PFSK-1 (cell line): ENCODE measurements around the gene SIAH2.

Experiments used
- FOXP2 ChIP-seq: optimal IDR thresholded peaks from 2 replicates; pipeline ENCODE3; 2011; ENCODE audit warnings: borderline replicate concordance, control low read depth, inconsistent platforms; ENCODE audit not compliant: insufficient read depth; ENCODE audit errors: extremely low read length, extremely low read depth
- POLR2AphosphoS5 ChIP-seq: IDR thresholded peaks from 2 replicates; pipeline ENCODE4 v1.6.1; 2012; ENCODE audit warnings: low read depth, mild to moderate bottlenecking, control low read depth, low read length, moderate library complexity
- REST ChIP-seq, 2 experiments: IDR thresholded peaks; 2 replicates each; pipeline versions ENCODE4 v1.6.1 to v1.8.0; 2011 to 2012; ENCODE audit warnings: low read depth in 2 of 2, low read length in 2 of 2, control low read depth in 1 of 2, inconsistent platforms in 1 of 2, mild to moderate bottlenecking in 1 of 2, moderate library complexity in 1 of 2; ENCODE audit not compliant: insufficient read depth in 1 of 2
- SIN3A ChIP-seq: IDR thresholded peaks from 2 replicates; pipeline ENCODE4 v1.6.1; 2012; ENCODE audit warnings: mild to moderate bottlenecking, low read length, moderate library complexity, borderline replicate concordance; ENCODE audit not compliant: insufficient read depth
- TAF1 ChIP-seq: IDR thresholded peaks from 2 replicates; pipeline ENCODE4 v1.6.1; 2012; ENCODE audit warnings: low read length, control low read depth, borderline replicate concordance; ENCODE audit not compliant: insufficient read depth

SIAH2 gene

GRCh38 chr3:150761831-150762661, 923 bp downstream of the SIAH2 start:
- TF ChIP-seq POLR2AphosphoS5, result no peak
- TF ChIP-seq TAF1, result no peak

- TF ChIP-seq TAF1 (no peak), SIN3A (no peak), REST (IDR thresholded peaks at IDR 0.05; ENCODE audit: insufficient read depth in 1 of 2, low read depth in 2 of 2, low read length in 2 of 2) (no peak), FOXP2 (no peak), POLR2AphosphoS5 (no peak)
These were observed 2.4 kb downstream of the SIAH2 start for GRCh38 chr3:150760431-150761200.

- TF ChIP-seq POLR2AphosphoS5, result no peak
- TF ChIP-seq REST (IDR thresholded peaks at IDR 0.05; ENCODE audit: insufficient read depth in 1 of 2, low read depth in 2 of 2, low read length in 2 of 2), result no peak
- TF ChIP-seq FOXP2, result no peak
- TF ChIP-seq TAF1, result no peak
- no peak for TF ChIP-seq SIN3A
These were observed 3.0 kb downstream of the SIAH2 start for GRCh38 chr3:150759947-150760346.

GRCh38 chr3:150759319-150759718, 3.6 kb downstream of the SIAH2 start:
- no peak for TF ChIP-seq POLR2AphosphoS5
- no peak for TF ChIP-seq SIN3A
- no peak for TF ChIP-seq FOXP2
- no peak for TF ChIP-seq REST (IDR thresholded peaks at IDR 0.05; ENCODE audit: insufficient read depth in 1 of 2, low read depth in 2 of 2, low read length in 2 of 2)
- no peak for TF ChIP-seq TAF1

GRCh38 chr3:150757768-150758167, 5.2 kb downstream of the SIAH2 start:
- TF ChIP-seq TAF1, result no peak
- no peak for TF ChIP-seq POLR2AphosphoS5
- no peak for TF ChIP-seq FOXP2
- no peak for TF ChIP-seq SIN3A
